ENCODE measurements around the gene TNFRSF19. TPM values are rescaled to one million over a fixed set of nuclear protein-coding genes. Genes with fewer than 3 reads are reported as not detected.
"Not testable (repeated sequence)": the region's sequence is repeated elsewhere in the genome, so short reads cannot be mapped to it uniquely, and the experiment has no call there.

TNFRSF19 gene
- total and polyA plus RNA-seq, 4 donors: 0.27 to 2.8 (median 0.91) TPM

- H3K27ac ChIP-seq (ENCODE audit: low read depth in 1 of 2, low read length in 2 of 2): no peak overlapping the region
- TF ChIP-seq HNF4G (IDR thresholded peaks at IDR 0.05) (no peak), FOXA2 (IDR thresholded peaks at IDR 0.05) (no peak), JUND (IDR thresholded peaks at IDR 0.05) (no peak), RXRA (IDR thresholded peaks at IDR 0.05) (no peak), CTCF (IDR thresholded peaks at IDR 0.05; ENCODE audit: low read depth, low read length, missing input control) (no peak), MAX (IDR thresholded peaks at IDR 0.05) (no peak), YY1 (IDR thresholded peaks at IDR 0.05) (no peak), RAD21 (IDR thresholded peaks at IDR 0.05) (no peak), FOXA1 (IDR thresholded peaks at IDR 0.05) (no peak), ZBTB33 (IDR thresholded peaks at IDR 0.05) (no peak), GABPA (IDR thresholded peaks at IDR 0.05 in 1 of 2, conservative IDR thresholded peaks at IDR 0.05 in 1 of 2) (no peak), EGR1 (IDR thresholded peaks at IDR 0.05; ENCODE audit: low read depth in 2 of 2) (no peak), SP1 (IDR thresholded peaks at IDR 0.05) (no peak), NR2F2 (IDR thresholded peaks at IDR 0.05) (no peak)
- TF ChIP-seq, protein P1, sequence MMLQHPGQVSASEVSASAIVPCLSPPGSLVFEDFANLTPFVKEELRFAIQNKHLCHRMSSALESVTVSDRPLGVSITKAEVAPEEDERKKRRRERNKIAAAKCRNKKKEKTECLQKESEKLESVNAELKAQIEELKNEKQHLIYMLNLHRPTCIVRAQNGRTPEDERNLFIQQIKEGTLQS (IDR thresholded peaks at IDR 0.05): no peak
- H3K36me3 ChIP-seq (ENCODE audit: control insufficient read depth in 4 of 4, insufficient read depth in 3 of 4, low read depth in 1 of 4, low read length in 3 of 4): no peaks in the 10 kb centered on the region
- no peak for DNase-seq (ENCODE audit: low spot score)
- no peaks in the 10 kb centered on the region for H3K9me3 ChIP-seq (ENCODE audit: control insufficient read depth in 4 of 4, low read length in 3 of 4)
- no peak overlapping the region for H3K4me3 ChIP-seq (ENCODE audit: low read depth in 1 of 3, low read length in 3 of 3)
- no peaks in the 10 kb centered on the region for H3K27me3 ChIP-seq (ENCODE audit: control insufficient read depth in 4 of 4, insufficient read depth in 4 of 4, low read length in 3 of 4)
- peaks cover 0 to 6% (median 5%) of the 10 kb centered on the region in 4 donors for H3K4me1 ChIP-seq (ENCODE audit: control insufficient read depth in 4 of 4, insufficient read depth in 4 of 4, low read length in 3 of 4)
- no peak overlapping the region for H3K9ac ChIP-seq (ENCODE audit: low read depth in 1 of 2, low read length in 2 of 2)
- 77% methylated on average over 5 of the region's 5 CpGs for WGBS
Measured at GRCh38 chr13:23592596-23592995, 22.4 kb downstream of the TNFRSF19 start.

GRCh38 chr13:23593148-23593547, 22.9 kb downstream of the TNFRSF19 start:
- TF ChIP-seq, protein P1 (IDR thresholded peaks at IDR 0.05): no peak
- no peak for TF ChIP-seq FOXA2 (IDR thresholded peaks at IDR 0.05)
- TF ChIP-seq HNF4G (IDR thresholded peaks at IDR 0.05): no peak
- TF ChIP-seq GABPA (IDR thresholded peaks at IDR 0.05 in 1 of 2, conservative IDR thresholded peaks at IDR 0.05 in 1 of 2): no peak
- TF ChIP-seq FOXA1 (IDR thresholded peaks at IDR 0.05): no peak
- no peak for TF ChIP-seq RAD21 (IDR thresholded peaks at IDR 0.05)
- WGBS: 65% methylated on average over 2 of the region's 2 CpGs
- DNase-seq (ENCODE audit: low spot score): no peak
- Histone ChIP-seq H3K4me1 (ENCODE audit: control insufficient read depth in 4 of 4, insufficient read depth in 4 of 4, low read length in 3 of 4) (peaks cover 0 to 4% (median 3%) of the 10 kb centered on the region in 4 donors), H3K9ac (ENCODE audit: low read depth in 1 of 2, low read length in 2 of 2) (no peak overlapping the region), H3K27ac (ENCODE audit: low read depth in 1 of 2, low read length in 2 of 2) (no peak overlapping the region), H3K36me3 (ENCODE audit: control insufficient read depth in 4 of 4, insufficient read depth in 3 of 4, low read depth in 1 of 4, low read length in 3 of 4) (no peaks in the 10 kb centered on the region), H3K4me3 (ENCODE audit: low read depth in 1 of 3, low read length in 3 of 3) (no peak overlapping the region), H3K27me3 (ENCODE audit: control insufficient read depth in 4 of 4, insufficient read depth in 4 of 4, low read length in 3 of 4) (no peaks in the 10 kb centered on the region), H3K9me3 (ENCODE audit: control insufficient read depth in 4 of 4, low read length in 3 of 4) (no peaks in the 10 kb centered on the region)

GRCh38 chr13:23594290-23594689, 24.1 kb downstream of the TNFRSF19 start:
- not testable (repeated sequence) for H3K27ac ChIP-seq (ENCODE audit: low read depth in 1 of 2, low read length in 2 of 2); DNase-seq (ENCODE audit: low spot score); H3K9ac ChIP-seq (ENCODE audit: low read depth in 1 of 2, low read length in 2 of 2); H3K4me3 ChIP-seq (ENCODE audit: low read depth in 1 of 3, low read length in 3 of 3); H3K27me3 ChIP-seq (ENCODE audit: control insufficient read depth in 4 of 4, insufficient read depth in 4 of 4, low read length in 3 of 4); H3K4me1 ChIP-seq (ENCODE audit: control insufficient read depth in 4 of 4, insufficient read depth in 4 of 4, low read length in 3 of 4); H3K36me3 ChIP-seq (ENCODE audit: control insufficient read depth in 4 of 4, insufficient read depth in 3 of 4, low read depth in 1 of 4, low read length in 3 of 4); H3K9me3 ChIP-seq (ENCODE audit: control insufficient read depth in 4 of 4, low read length in 3 of 4)
- 55% methylated on average over 2 of the region's 2 CpGs for WGBS

All from liver (tissue), 9 donors.